Subcutaneous abdominal adipose tissue (tissue), 5 donors: ENCODE data around the gene SMCR8.

ENCODE experiments used
- H3K27ac ChIP-seq: one replicate; pipeline ENCODE4 v1.7.0; 2013; ENCODE audit warnings: low read depth, mild to moderate bottlenecking, inconsistent platforms, low read length, moderate library complexity
- H3K27me3 ChIP-seq, 5 donors: one replicate each; pipeline ENCODE4 v1.7.0; 2013; ENCODE audit warnings: low read length in 5 of 5, inconsistent platforms in 1 of 5; ENCODE audit not compliant: control insufficient read depth in 5 of 5, insufficient read depth in 4 of 5
- H3K36me3 ChIP-seq, 5 donors: one replicate each; pipeline ENCODE4 v1.7.0; 2013; ENCODE audit warnings: low read length in 5 of 5; ENCODE audit not compliant: control insufficient read depth in 5 of 5, insufficient read depth in 5 of 5
- H3K4me1 ChIP-seq, 5 donors: one replicate each; pipeline ENCODE4 v1.7.0; 2013; ENCODE audit warnings: low read length in 5 of 5, mild to moderate bottlenecking in 3 of 5, moderate library complexity in 1 of 5; ENCODE audit not compliant: control insufficient read depth in 5 of 5, insufficient read depth in 5 of 5
- H3K4me3 ChIP-seq, 5 donors: one replicate each; pipeline ENCODE4 v1.7.0; 2013; ENCODE audit warnings: low read length in 5 of 5, low read depth in 1 of 5
- H3K9ac ChIP-seq, 5 donors: one replicate each; pipeline ENCODE4 v1.7.0; 2013; ENCODE audit warnings: low read length in 5 of 5, mild to moderate bottlenecking in 4 of 5, moderate library complexity in 3 of 5
- H3K9me3 ChIP-seq, 5 donors: one replicate each; pipeline ENCODE4 v1.7.0; 2013; ENCODE audit warnings: low read length in 5 of 5; ENCODE audit not compliant: control insufficient read depth in 5 of 5
- donor health status: healthy.
- donor health status: healthy.
- donor health status: healthy.
- donor health status: healthy.
- donor health status: healthy.

SMCR8 gene

GRCh38 chr17:18353541-18353940, 38.4 kb downstream of the SMCR8 start:
- no peaks in the 10 kb centered on the region for H3K9me3 ChIP-seq
- H3K36me3 ChIP-seq, result peaks cover 5 to 51% (median 35%) of the 10 kb centered on the region in 5 donors
- peaks cover 0 to 18% (median 14%) of the 10 kb centered on the region in 5 donors for H3K4me1 ChIP-seq
- no peak overlapping the region for H3K4me3 ChIP-seq
- H3K27ac ChIP-seq, result no peak overlapping the region
- H3K27me3 ChIP-seq, result no peaks in the 10 kb centered on the region
- no peak overlapping the region for H3K9ac ChIP-seq

GRCh38 chr17:18356624-18357023, 41.5 kb downstream of the SMCR8 start:
- peaks cover 5 to 39% (median 23%) of the 10 kb centered on the region in 5 donors for H3K36me3 ChIP-seq
- no peaks in the 10 kb centered on the region for H3K27me3 ChIP-seq
- H3K9me3 ChIP-seq, result no peaks in the 10 kb centered on the region
- peak overlapping the region in 1 of 5 donors; percentile 53 for H3K9ac ChIP-seq
- no peak overlapping the region for H3K4me3 ChIP-seq
- H3K4me1 ChIP-seq, result peaks cover 0 to 32% (median 25%) of the 10 kb centered on the region in 5 donors
- H3K27ac ChIP-seq, result peak overlapping the region; percentile 79

- H3K27me3 ChIP-seq, result no peaks in the 10 kb centered on the region
- H3K4me1 ChIP-seq, result peaks cover 1 to 53% (median 45%) of the 10 kb centered on the region in 5 donors
- H3K36me3 ChIP-seq, result peaks cover 0 to 8% (median 2%) of the 10 kb centered on the region in 5 donors
- peak overlapping the region; percentile 96 for H3K27ac ChIP-seq
- no peak overlapping the region for H3K4me3 ChIP-seq
- H3K9me3 ChIP-seq, result no peaks in the 10 kb centered on the region
- no peak overlapping the region for H3K9ac ChIP-seq
Observed at GRCh38 chr17:18360518-18360917, 45.4 kb downstream of the SMCR8 start.

DNA sequence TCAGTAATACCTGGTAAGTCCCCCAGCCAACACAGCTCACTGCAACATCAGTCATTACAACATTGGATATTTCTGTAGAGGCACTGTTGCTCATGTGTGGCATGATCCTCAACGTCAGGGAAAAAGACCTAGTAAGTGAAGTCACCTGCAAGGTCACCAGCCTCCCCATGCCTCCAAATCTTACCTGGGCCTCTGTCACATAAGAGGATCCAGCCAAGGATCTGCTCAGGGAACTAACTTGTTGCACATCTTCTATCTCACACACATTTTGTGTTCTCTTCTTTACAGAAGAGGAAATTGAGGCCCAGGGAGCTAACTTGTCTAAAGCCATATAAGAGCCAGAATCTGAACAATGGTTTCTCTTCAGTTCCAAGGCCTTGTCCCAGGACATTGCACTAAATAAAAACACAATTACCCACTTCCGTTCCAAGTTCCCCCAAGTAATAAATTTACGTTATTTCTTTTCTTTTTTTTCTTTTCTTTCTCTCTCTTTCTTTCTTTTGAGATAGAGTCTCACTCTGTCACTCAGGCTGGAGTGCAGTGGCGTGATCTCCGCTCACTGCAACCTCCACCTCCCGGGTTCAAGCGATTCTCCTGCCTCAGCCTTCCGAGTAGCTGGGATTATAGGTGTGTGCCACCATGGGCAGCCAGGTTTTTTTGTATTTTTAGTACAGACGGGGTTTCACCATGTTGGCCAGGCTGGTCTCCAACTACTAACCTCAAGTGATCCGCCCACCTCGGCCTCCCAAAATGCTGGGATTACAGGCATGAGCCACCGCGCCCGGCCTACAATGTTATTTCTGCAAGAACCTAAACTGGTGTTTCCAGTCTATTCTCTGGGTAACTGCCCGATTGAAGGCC, 47.0 kb downstream of the SMCR8 start:
- Histone ChIP-seq H3K9ac (peak overlapping the region; percentile 46 to 93 (median 79)), H3K4me1 (peaks cover 1 to 44% (median 33%) of the 10 kb centered on the region in 5 donors), H3K27me3 (no peaks in the 10 kb centered on the region), H3K9me3 (no peaks in the 10 kb centered on the region), H3K27ac (peak overlapping the region; percentile 96), H3K4me3 (peak overlapping the region; percentile 73 to 86 (median 83)), H3K36me3 (peaks cover 0 to 7% (median 2%) of the 10 kb centered on the region in 5 donors)

DNA sequence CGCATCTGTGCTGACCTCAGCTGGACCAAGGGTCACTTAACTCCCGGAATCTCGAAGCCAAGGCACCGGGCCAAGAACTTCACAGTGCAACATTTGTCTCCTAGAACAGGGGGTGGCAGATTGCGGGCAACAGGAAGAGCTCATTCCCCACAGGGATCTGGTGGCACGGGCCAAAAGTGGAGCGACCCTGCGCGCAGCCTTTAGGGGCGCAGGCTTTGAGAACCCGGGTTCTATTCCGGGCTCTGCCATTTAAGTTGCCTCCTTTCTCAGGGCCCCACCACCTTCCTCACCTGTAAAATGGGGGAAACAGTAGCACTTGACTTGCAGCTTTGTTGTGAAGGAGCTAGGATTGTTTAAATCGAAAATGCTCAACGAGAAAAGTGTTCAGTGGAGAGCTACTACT, 47.6 kb downstream of the SMCR8 start:
- Histone ChIP-seq H3K4me3 (peak overlapping the region; percentile 73 to 86 (median 83)), H3K27me3 (no peaks in the 10 kb centered on the region), H3K9me3 (no peaks in the 10 kb centered on the region), H3K27ac (peak overlapping the region; percentile 96), H3K9ac (peak overlapping the region; percentile 79 to 93 (median 89)), H3K4me1 (peaks cover 1 to 38% (median 27%) of the 10 kb centered on the region in 5 donors), H3K36me3 (peaks cover 0 to 7% (median 2%) of the 10 kb centered on the region in 5 donors)

DNA sequence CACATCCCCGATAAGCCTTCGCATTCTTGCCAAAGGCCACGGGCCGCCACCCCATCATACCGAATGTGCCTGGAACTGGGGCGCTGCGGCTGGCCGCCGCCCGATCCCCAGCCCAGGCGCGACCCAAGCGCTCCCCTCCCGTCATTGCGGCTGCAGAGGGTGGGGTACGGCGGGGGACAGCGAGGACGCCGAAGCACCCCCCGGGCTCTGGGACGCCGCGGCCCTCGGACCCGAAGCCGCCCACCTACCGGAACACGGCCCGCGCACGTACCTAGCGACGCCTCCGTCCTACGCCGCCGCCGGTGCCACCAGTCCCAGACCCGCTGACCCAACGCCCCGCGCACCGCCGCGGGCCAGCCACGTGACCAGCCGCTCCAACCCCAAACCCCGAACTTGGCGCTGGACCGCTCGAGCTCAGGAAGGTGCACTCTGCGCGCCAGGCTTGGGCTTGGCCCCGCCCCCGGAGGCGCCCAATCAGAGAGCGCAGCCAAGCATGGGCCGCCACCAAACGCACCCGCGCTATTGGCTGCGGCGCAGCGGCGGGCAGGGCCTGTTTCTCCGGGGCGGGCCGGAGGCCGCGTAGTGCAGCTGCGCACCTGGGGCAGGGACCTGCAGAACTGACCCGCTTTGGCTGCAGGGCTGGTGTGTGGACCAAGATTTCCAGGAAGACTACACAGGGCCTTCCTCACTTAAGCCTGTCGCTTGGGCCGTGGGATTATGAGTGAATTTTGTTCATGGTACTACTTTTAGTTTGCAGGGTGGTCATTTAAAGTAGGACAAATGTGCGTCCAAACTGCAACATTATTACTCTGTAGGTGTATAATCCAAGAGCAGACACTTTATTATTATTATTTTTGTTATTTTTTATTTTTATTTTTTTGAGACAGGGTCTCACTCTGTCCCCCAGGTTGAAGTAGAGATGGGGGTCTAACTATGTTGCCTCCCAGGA, 48.3 kb downstream of the SMCR8 start, which contains the start of gene SHMT1:
Gene SHMT1 (minus strand): TSS at position 450 of the 949 bp plus-strand sequence. CDS start 7,569 bp downstream, outside the sequence.
- Histone ChIP-seq H3K9me3 (no peaks in the 10 kb centered on the region), H3K9ac (peak within 1 kb of the TSS; percentile 79 to 93 (median 89)), H3K36me3 (peaks cover 0 to 5% (median 1%) of the 10 kb centered on the region in 5 donors), H3K4me1 (peaks cover 1 to 36% (median 27%) of the 10 kb centered on the region in 5 donors), H3K27ac (peak within 1 kb of the TSS; percentile 96), H3K4me3 (peak within 1 kb of the TSS; percentile 73 to 86 (median 83)), H3K27me3 (no peaks in the 10 kb centered on the region)

DNA sequence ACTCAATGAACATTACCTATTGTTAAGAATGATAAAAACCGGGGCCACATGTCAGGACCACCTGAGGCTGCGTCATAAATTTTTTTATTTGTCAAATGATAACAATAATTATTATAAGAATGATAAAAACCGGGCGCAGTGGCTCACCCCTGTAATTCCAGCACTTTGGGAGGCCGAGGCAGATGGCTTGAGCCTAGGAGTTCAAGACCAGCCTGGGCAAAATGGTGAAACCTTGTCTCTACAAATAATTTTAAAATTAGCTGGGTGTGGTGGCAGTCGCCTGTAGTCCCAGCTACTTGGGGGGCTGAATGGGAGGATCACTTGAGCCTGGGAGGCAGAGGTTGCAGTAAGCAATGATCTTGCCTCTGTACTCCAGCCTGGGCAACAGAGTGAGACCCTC, 49.1 kb downstream of the SMCR8 start:
- H3K4me1 ChIP-seq, result peaks cover 1 to 34% (median 27%) of the 10 kb centered on the region in 5 donors
- H3K9ac ChIP-seq, result no peak overlapping the region
- no peak overlapping the region for H3K27ac ChIP-seq
- no peaks in the 10 kb centered on the region for H3K27me3 ChIP-seq
- no peaks in the 10 kb centered on the region for H3K9me3 ChIP-seq
- H3K4me3 ChIP-seq, result no peak overlapping the region
- H3K36me3 ChIP-seq, result no peaks in the 10 kb centered on the region

- H3K9me3 ChIP-seq, result no peaks in the 10 kb centered on the region
- H3K9ac ChIP-seq, result no peak overlapping the region
- H3K4me1 ChIP-seq, result peaks cover 0 to under 1% (median 0%) of the 10 kb centered on the region in 5 donors
- H3K4me3 ChIP-seq, result no peak overlapping the region
- no peaks in the 10 kb centered on the region for H3K36me3 ChIP-seq
- no peak overlapping the region for H3K27ac ChIP-seq
- H3K27me3 ChIP-seq, result no peaks in the 10 kb centered on the region
Observed at GRCh38 chr17:18368946-18369345, 53.9 kb downstream of the SMCR8 start.

DNA sequence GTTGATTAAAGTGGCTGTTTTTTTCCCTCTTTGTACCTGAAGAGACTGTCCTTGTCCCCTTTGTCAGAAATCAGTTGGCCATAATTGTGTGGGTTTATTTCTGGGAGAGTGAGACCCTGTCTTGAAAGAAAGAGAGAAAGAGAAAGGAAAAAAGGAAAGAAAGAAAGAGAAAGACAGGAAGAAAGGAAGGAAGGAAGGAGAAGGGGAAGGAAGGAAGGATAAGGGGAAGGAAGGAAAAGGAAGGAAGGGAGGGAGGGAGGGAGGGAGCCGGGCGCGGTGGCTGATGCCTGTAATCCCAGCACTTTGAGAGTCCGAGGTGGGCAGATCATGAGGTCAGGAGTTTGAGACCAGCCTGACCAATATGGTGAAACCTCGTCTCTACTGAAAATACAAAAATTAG, 55.7 kb downstream of the SMCR8 start:
- Histone ChIP-seq H3K4me3 (no peak overlapping the region), H3K9ac (no peak overlapping the region), H3K27me3 (no peaks in the 10 kb centered on the region), H3K27ac (no peak overlapping the region), H3K4me1 (no peaks in the 10 kb centered on the region), H3K9me3 (peaks cover 0 to 6% (median 5%) of the 10 kb centered on the region in 5 donors), H3K36me3 (no peaks in the 10 kb centered on the region)
